Myocyte (in vitro differentiated cells): ENCODE results near the gene MKNK2. TPM values are rescaled to one million over a fixed set of nuclear protein-coding genes. Genes with fewer than 3 reads are reported as not detected.

ENCODE experiments used
- DNase-seq: peaks from one replicate; pipeline ENCODE4 v3.0.0-alpha.2; 2012; ENCODE audit warnings: low read depth
- total RNA-seq: library from RNA; depleted of rRNA; stranded (reverse); fragments of >200 nt; gene quantifications from 2 replicates; pipeline ENCODE4 v1.2.3, GENCODE V29; 2014

MKNK2 gene
- total RNA-seq, 1 donor from 2014 or later: 35.3 TPM

- no peak for DNase-seq
Measured at GRCh38 chr19:2080336-2080988, 29.4 kb upstream of the MKNK2 start.

- no peak for DNase-seq
Measured at GRCh38 chr19:2079865-2080301, 28.8 kb upstream of the MKNK2 start.

- DNase-seq: no peak
Measured at GRCh38 chr19:2079076-2079864, 28.2 kb upstream of the MKNK2 start.

- no peak for DNase-seq
Measured at GRCh38 chr19:2077833-2078619, 27.0 kb upstream of the MKNK2 start.

GRCh38 chr19:2077398-2077797 is 26.4 kb upstream of the MKNK2 start:
- no peak for DNase-seq

- no peak for DNase-seq
Measured at GRCh38 chr19:2076526-2076944, 25.5 kb upstream of the MKNK2 start.

- no peak for DNase-seq
Measured at GRCh38 chr19:2072757-2073551, 21.9 kb upstream of the MKNK2 start.

GRCh38 chr19:2070986-2071673 is 20.1 kb upstream of the MKNK2 start:
- no peak for DNase-seq

- no peak for DNase-seq
Measured at GRCh38 chr19:2070436-2070827, 19.4 kb upstream of the MKNK2 start.

- peak; percentile 87 for DNase-seq
Measured at GRCh38 chr19:2064788-2065524, 13.9 kb upstream of the MKNK2 start.

GRCh38 chr19:2064395-2064787 is 13.3 kb upstream of the MKNK2 start:
- DNase-seq: no peak

GRCh38 chr19:2063824-2064223 is 12.8 kb upstream of the MKNK2 start:
- no peak for DNase-seq

GRCh38 chr19:2062770-2063169 is 11.7 kb upstream of the MKNK2 start:
- DNase-seq: no peak

GRCh38 chr19:2062389-2062729 is 11.3 kb upstream of the MKNK2 start:
- DNase-seq: no peak

GRCh38 chr19:2061495-2062388 is 10.7 kb upstream of the MKNK2 start:
- peak; percentile 99 for DNase-seq

GRCh38 chr19:2060884-2061494 is 9.9 kb upstream of the MKNK2 start:
- DNase-seq: peak; percentile 79

- peak; percentile 84 for DNase-seq
Measured at GRCh38 chr19:2059422-2060201, 8.6 kb upstream of the MKNK2 start.
